SK-N-SH treated with all-trans-retinoic acid at 6 μM for 48 hours (cell line): ENCODE measurements around the gene UGT2B17.
"Not testable (repeated sequence)": the region's sequence is repeated elsewhere in the genome, so short reads cannot be mapped to it uniquely, and the experiment has no call there.

Source experiments
- ATAC-seq: fragments of 200-7000 bp; cut with Tn5 transposase; 3 replicates; pipeline ENCODE4 v1.9.1; 2020; ENCODE audit warnings: mild to moderate bottlenecking, moderate library complexity
- ARNTL ChIP-seq: fragments of 450-650 bp; formaldehyde crosslinking; IDR thresholded peaks from 2 replicates; pipeline ENCODE4 v1.5.0; 2020; ENCODE audit warnings: low read depth, mild to moderate bottlenecking, moderate library complexity, borderline replicate concordance
- BACH2 ChIP-seq: fragments of 250-450 bp; sonication (Bioruptor Pico); IDR thresholded peaks from 2 replicates; pipeline ENCODE4 v1.9.0; 2021; ENCODE audit warnings: mild to moderate bottlenecking, borderline replicate concordance
- CREB5 ChIP-seq: fragments of 250-450 bp; sonication (Bioruptor Pico); IDR thresholded peaks from 2 replicates; pipeline ENCODE4 v1.5.1; 2020; ENCODE audit warnings: low read depth, mild to moderate bottlenecking, moderate library complexity
- CSRNP3 ChIP-seq: fragments of 250-450 bp; sonication (Bioruptor Pico); IDR thresholded peaks from 2 replicates; pipeline ENCODE4 v1.5.1; 2021; ENCODE audit warnings: mild to moderate bottlenecking, moderate library complexity
- ESRRG ChIP-seq: fragments of 250-450 bp; sonication (Bioruptor Pico); IDR thresholded peaks from 2 replicates; pipeline ENCODE4 v1.6.1; 2021; ENCODE audit warnings: mild to moderate bottlenecking
- GLIS3 ChIP-seq: fragments of 250-450 bp; sonication (Bioruptor Pico); IDR thresholded peaks from 2 replicates; pipeline ENCODE4 v1.5.0; 2020; ENCODE audit warnings: mild to moderate bottlenecking, moderate library complexity
- ISL1 ChIP-seq: fragments of 250-450 bp; sonication (Bioruptor Pico); IDR thresholded peaks from 2 replicates; pipeline ENCODE4 v2.1.2; 2022; ENCODE audit warnings: mild to moderate bottlenecking, moderate library complexity
- OSR1 ChIP-seq: fragments of 250-450 bp; sonication (Bioruptor Pico); IDR thresholded peaks from 2 replicates; pipeline ENCODE4 v1.8.0; 2022; ENCODE audit warnings: moderate library complexity, mild to moderate bottlenecking, inconsistent platforms
- PATZ1 ChIP-seq: fragments of 250-450 bp; sonication (Bioruptor Pico); IDR thresholded peaks from 2 replicates; pipeline ENCODE4 v1.8.0; 2020; ENCODE audit warnings: mild to moderate bottlenecking, moderate library complexity, borderline replicate concordance
- POU6F1 ChIP-seq: fragments of 250-450 bp; sonication (Bioruptor Pico); IDR thresholded peaks from 2 replicates; pipeline ENCODE4 v1.8.0; 2021; ENCODE audit warnings: low read depth, mild to moderate bottlenecking, moderate library complexity, borderline replicate concordance
- PPARA ChIP-seq: fragments of 250-450 bp; sonication (Bioruptor Pico); IDR thresholded peaks from 2 replicates; pipeline ENCODE4 v1.5.0; 2020; ENCODE audit warnings: mild to moderate bottlenecking, borderline replicate concordance
- RARB ChIP-seq: fragments of 250-450 bp; sonication (Bioruptor Pico); IDR thresholded peaks from 2 replicates; pipeline ENCODE4 v1.8.0; 2021; ENCODE audit warnings: mild to moderate bottlenecking, moderate library complexity
- SNAI2 ChIP-seq: fragments of 250-450 bp; sonication (Bioruptor Pico); IDR thresholded peaks from 2 replicates; pipeline ENCODE4 v1.5.0; 2020; ENCODE audit warnings: mild to moderate bottlenecking, moderate library complexity
- TCF4 ChIP-seq: fragments of 250-450 bp; sonication (Bioruptor Pico); IDR thresholded peaks from 2 replicates; pipeline ENCODE4 v1.8.0; 2021; ENCODE audit warnings: mild to moderate bottlenecking, moderate library complexity, borderline replicate concordance
- TSHZ2 ChIP-seq: fragments of 250-450 bp; sonication (Bioruptor Pico); IDR thresholded peaks from 2 replicates; pipeline ENCODE4 v1.5.0; 2020; ENCODE audit warnings: mild to moderate bottlenecking, moderate library complexity
- ZC3H10 ChIP-seq: fragments of 250-450 bp; sonication (Bioruptor Pico); IDR thresholded peaks from 2 replicates; pipeline ENCODE4 v1.5.1; 2021; ENCODE audit warnings: mild to moderate bottlenecking, moderate library complexity
- ZFP3 ChIP-seq: fragments of 250-450 bp; sonication (Bioruptor Pico); IDR thresholded peaks from 2 replicates; pipeline ENCODE4 v1.5.0; 2020; ENCODE audit warnings: mild to moderate bottlenecking, moderate library complexity
- ZNF565 ChIP-seq: fragments of 450-650 bp; formaldehyde crosslinking; conservative IDR thresholded peaks from 2 replicates; pipeline ENCODE4 v1.5.0; 2020; ENCODE audit warnings: low read depth, mild to moderate bottlenecking, moderate library complexity
- ZNF70 ChIP-seq: fragments of 450-650 bp; formaldehyde crosslinking; IDR thresholded peaks from 2 replicates; pipeline ENCODE4 v1.5.0; 2020; ENCODE audit warnings: mild to moderate bottlenecking, moderate library complexity
- ZNF8 ChIP-seq: fragments of 450-650 bp; formaldehyde crosslinking; IDR thresholded peaks from 2 replicates; pipeline ENCODE4 v1.5.0; 2020; ENCODE audit warnings: mild to moderate bottlenecking, moderate library complexity

The UGT2B17 gene

GRCh38 chr4:68552818-68553811 lies 23.0 kb downstream of the UGT2B17 start:
- ATAC-seq, result not testable (repeated sequence)

GRCh38 chr4:68542742-68543141 lies 33.4 kb downstream of the UGT2B17 start:
- not testable (repeated sequence) for ATAC-seq

- TF ChIP-seq PATZ1 (CRISPR knock-in tag) (no peak), ZNF8 (no peak), ZFP3 (CRISPR knock-in tag) (no peak), GLIS3 (CRISPR knock-in tag) (no peak), ZC3H10 (CRISPR knock-in tag) (no peak), TSHZ2 (CRISPR knock-in tag) (no peak), ISL1 (CRISPR knock-in tag) (no peak), POU6F1 (no peak), ZNF565 (no peak), ARNTL (CRISPR knock-in tag) (no peak), ESRRG (CRISPR knock-in tag) (no peak), BACH2 (CRISPR knock-in tag) (no peak)
- ATAC-seq, result no peak
Measured at GRCh38 chr4:68536375-68536774, 39.7 kb downstream of the UGT2B17 start.

- ATAC-seq, result no peak
- TF ChIP-seq TCF4, result no peak
- no peak for TF ChIP-seq ARNTL (CRISPR knock-in tag)
- TF ChIP-seq ESRRG (CRISPR knock-in tag), result no peak
- TF ChIP-seq RARB, result no peak
- TF ChIP-seq POU6F1, result no peak
- no peak for TF ChIP-seq ZNF8
- TF ChIP-seq ZC3H10 (CRISPR knock-in tag), result no peak
- no peak for TF ChIP-seq ZNF565
- no peak for TF ChIP-seq PPARA
- no peak for TF ChIP-seq CSRNP3 (CRISPR knock-in tag)
- TF ChIP-seq SNAI2, result no peak
- TF ChIP-seq GLIS3 (CRISPR knock-in tag), result no peak
- no peak for TF ChIP-seq TSHZ2 (CRISPR knock-in tag)
- no peak for TF ChIP-seq OSR1 (CRISPR knock-in tag)
- no peak for TF ChIP-seq CREB5 (CRISPR knock-in tag)
- TF ChIP-seq ZFP3 (CRISPR knock-in tag), result no peak
- TF ChIP-seq ISL1 (CRISPR knock-in tag), result no peak
- no peak for TF ChIP-seq ZNF70 (CRISPR knock-in tag)
Measured at GRCh38 chr4:68535974-68536373, 40.1 kb downstream of the UGT2B17 start.

- not testable (repeated sequence) for ATAC-seq
Measured at GRCh38 chr4:68522232-68522631, 53.9 kb downstream of the UGT2B17 start.
